OCI-LY3 (cell line): Measurements from ENCODE around the gene ASIC1.

Experiments used
- H2AFZ ChIP-seq: fragments of 200-600, 300-600 bp; shearing (Covaris generic); 2 replicates; pipeline ENCODE4 v1.6.0; 2014; ENCODE audit warnings: antibody characterized with exemption, low read depth, low read length
- H3K27ac ChIP-seq: fragments of 200-600, 300-600 bp; sonication (generic); 2 replicates; pipeline ENCODE4 v1.5.1; 2014; ENCODE audit warnings: mild to moderate bottlenecking, low read length, moderate library complexity, mixed read lengths
- H3K27me3 ChIP-seq: fragments of 200-600, 300-600 bp; sonication (generic); 2 replicates; pipeline ENCODE4 v1.6.1; 2014; ENCODE audit warnings: low read depth, low read length, mixed read lengths
- H3K36me3 ChIP-seq: fragments of 200-600, 300-600 bp; sonication (generic); replicated peaks from 2 replicates; pipeline ENCODE3; 2014; ENCODE audit warnings: low read depth, low read length, mixed read lengths
- H3K4me1 ChIP-seq: fragments of 300-600, 200-600 bp; sonication (generic); 2 replicates; pipeline ENCODE4 v1.6.1; 2014; ENCODE audit warnings: low read length, mixed read lengths
- H3K4me2 ChIP-seq: fragments of 200-600, 300-600 bp; sonication (generic); 2 replicates; pipeline ENCODE4 v1.6.1; 2014; ENCODE audit warnings: low read length, mixed read lengths
- H3K4me3 ChIP-seq: fragments of 300-600, 200-600 bp; sonication (generic); 2 replicates; pipeline ENCODE4 v1.5.1; 2014; ENCODE audit warnings: antibody characterized with exemption, mild to moderate bottlenecking, low read length, moderate library complexity
- H3K79me2 ChIP-seq: fragments of 300-600, 200-600 bp; shearing (Covaris generic); 2 replicates; pipeline ENCODE4 v1.6.1; 2014; ENCODE audit warnings: mild to moderate bottlenecking, low read length, mixed read lengths
- H3K9ac ChIP-seq: fragments of 300-600, 200-600 bp; shearing (Covaris generic); 2 replicates; pipeline ENCODE4 v1.6.0; 2014; ENCODE audit warnings: mild to moderate bottlenecking, low read length, moderate library complexity
- H3K9me3 ChIP-seq: fragments of 200-600, 300-600 bp; shearing (Covaris generic); 2 replicates; pipeline ENCODE4 v1.6.1; 2014; ENCODE audit warnings: low read length, mixed read lengths; ENCODE audit not compliant: insufficient read depth
- H4K20me1 ChIP-seq: fragments of 200-600, 300-600 bp; sonication (generic); 2 replicates; pipeline ENCODE4 v1.6.1; 2016; ENCODE audit warnings: low read length, mixed read lengths; ENCODE audit not compliant: insufficient read depth
- EZH2phosphoT487 ChIP-seq: fragments of 200-600 bp; shearing (Covaris generic); IDR thresholded peaks from 2 replicates; pipeline ENCODE4 v1.6.1; 2018; ENCODE audit warnings: antibody characterized with exemption, mixed run types, low read depth
- TF ChIP-seq, protein P1 (sequence below): fragments of 200-600, 300-600 bp; sonication (generic); IDR thresholded peaks from 2 replicates; pipeline ENCODE4 v1.5.1; 2014; ENCODE audit warnings: antibody characterized with exemption, low read length, low read depth

Gene ASIC1

DNA sequence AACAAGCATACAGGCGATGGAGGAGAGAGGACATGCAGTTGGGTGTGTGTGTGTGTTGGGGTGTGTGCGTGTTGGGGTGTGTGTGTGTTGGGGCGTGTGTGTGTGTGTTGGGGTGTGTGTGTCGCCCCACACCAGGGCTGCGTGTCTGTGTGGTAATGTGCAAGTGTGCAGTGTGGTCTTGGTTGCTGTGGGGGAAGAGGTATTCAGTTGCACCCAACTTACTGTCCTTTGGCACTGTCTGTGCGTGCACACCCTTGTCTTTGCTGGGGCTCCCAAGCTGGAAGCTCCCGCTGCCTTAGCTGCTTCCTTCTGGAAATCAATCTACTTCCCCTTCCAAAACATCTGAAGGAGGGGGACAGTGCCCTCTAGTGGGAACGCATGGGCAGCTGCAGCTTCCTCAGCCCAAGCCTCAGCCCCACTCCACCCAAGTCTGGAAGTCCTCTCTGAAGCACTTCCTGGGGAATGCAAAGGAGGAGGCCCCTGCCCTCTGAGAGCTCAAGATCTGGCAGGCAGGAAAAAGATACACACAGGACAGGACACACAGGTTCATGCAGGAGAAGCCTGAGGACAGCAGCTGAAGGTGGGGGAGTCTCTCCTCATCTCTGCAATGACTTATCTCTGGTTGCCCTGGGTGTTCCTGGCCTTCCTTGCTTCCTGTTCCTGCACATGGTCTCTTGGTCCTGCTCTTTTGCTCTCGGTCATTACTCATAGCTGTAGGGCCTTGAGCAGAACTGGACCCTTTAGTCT is 13.1 kb downstream of the ASIC1 start:
- H3K9ac ChIP-seq = no peak overlapping the region
- H3K27me3 ChIP-seq = no peaks in the 10 kb centered on the region
- no peaks in the 10 kb centered on the region for H4K20me1 ChIP-seq
- no peaks in the 10 kb centered on the region for H3K79me2 ChIP-seq
- peak overlapping the region; percentile 34; the same call in 1 of the 2 replicates for H3K4me2 ChIP-seq
- peaks cover 15% of the 10 kb centered on the region; the same call in 1 of the 2 replicates for H3K4me1 ChIP-seq
- no peak for TF ChIP-seq EZH2phosphoT487
- TF ChIP-seq, protein P1, sequence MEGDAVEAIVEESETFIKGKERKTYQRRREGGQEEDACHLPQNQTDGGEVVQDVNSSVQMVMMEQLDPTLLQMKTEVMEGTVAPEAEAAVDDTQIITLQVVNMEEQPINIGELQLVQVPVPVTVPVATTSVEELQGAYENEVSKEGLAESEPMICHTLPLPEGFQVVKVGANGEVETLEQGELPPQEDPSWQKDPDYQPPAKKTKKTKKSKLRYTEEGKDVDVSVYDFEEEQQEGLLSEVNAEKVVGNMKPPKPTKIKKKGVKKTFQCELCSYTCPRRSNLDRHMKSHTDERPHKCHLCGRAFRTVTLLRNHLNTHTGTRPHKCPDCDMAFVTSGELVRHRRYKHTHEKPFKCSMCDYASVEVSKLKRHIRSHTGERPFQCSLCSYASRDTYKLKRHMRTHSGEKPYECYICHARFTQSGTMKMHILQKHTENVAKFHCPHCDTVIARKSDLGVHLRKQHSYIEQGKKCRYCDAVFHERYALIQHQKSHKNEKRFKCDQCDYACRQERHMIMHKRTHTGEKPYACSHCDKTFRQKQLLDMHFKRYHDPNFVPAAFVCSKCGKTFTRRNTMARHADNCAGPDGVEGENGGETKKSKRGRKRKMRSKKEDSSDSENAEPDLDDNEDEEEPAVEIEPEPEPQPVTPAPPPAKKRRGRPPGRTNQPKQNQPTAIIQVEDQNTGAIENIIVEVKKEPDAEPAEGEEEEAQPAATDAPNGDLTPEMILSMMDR = peak; percentile 90
- no peak overlapping the region for H3K27ac ChIP-seq
- H3K9me3 ChIP-seq = no peaks in the 10 kb centered on the region
- no peaks in the 10 kb centered on the region for H3K36me3 ChIP-seq
- no peak overlapping the region for H3K4me3 ChIP-seq
- no peak overlapping the region for H2AFZ ChIP-seq

DNA sequence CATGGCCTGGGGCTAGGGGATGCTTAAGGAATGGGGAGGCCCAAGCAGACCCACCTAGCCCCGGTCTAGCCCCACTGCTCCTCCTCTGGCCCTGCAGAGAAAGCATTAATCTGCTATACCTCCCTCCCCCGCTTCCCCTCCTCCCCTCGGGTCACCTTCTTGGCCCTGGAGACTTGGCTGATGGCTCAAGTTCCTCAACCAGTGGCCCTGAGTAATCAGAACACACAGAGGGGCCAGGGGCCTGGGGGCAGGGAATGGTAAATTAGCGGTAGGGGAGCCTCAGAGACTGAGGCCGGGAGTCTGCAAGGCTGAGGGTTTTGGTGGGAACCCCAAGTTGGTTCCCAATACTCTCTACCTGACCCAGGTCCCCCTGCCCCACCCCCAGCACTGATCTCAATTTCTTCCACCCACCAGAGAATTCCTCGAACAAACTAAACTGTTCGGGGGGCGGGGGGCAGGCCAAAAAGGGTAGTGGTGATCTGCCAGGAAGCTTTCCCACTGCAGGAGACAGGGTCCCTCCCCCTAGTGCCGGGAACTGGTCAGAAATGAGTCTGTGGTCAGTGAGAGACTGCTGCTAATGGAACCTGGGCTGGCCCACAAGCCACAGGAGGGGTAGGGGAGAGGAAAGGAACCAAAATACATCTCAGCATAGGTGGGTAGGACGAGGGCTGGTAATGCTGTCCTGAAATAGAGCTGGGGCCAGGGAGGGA is 15.0 kb downstream of the ASIC1 start:
- no peaks in the 10 kb centered on the region for H3K79me2 ChIP-seq
- no peak overlapping the region for H2AFZ ChIP-seq
- no peak overlapping the region for H3K4me3 ChIP-seq
- no peak overlapping the region for H3K4me2 ChIP-seq
- peaks cover 14% of the 10 kb centered on the region for H3K4me1 ChIP-seq
- TF ChIP-seq, protein P1 = no peak
- no peak for TF ChIP-seq EZH2phosphoT487
- H3K27me3 ChIP-seq = no peaks in the 10 kb centered on the region
- H3K36me3 ChIP-seq = no peaks in the 10 kb centered on the region
- no peak overlapping the region for H3K27ac ChIP-seq
- no peaks in the 10 kb centered on the region for H3K9me3 ChIP-seq
- H4K20me1 ChIP-seq = no peaks in the 10 kb centered on the region
- H3K9ac ChIP-seq = no peak overlapping the region

- no peak for TF ChIP-seq EZH2phosphoT487
- TF ChIP-seq, protein P1 = no peak
- H3K4me3 ChIP-seq = no peak overlapping the region
- H3K9me3 ChIP-seq = no peaks in the 10 kb centered on the region
- no peaks in the 10 kb centered on the region for H3K36me3 ChIP-seq
- no peaks in the 10 kb centered on the region for H3K27me3 ChIP-seq
- H3K79me2 ChIP-seq = no peaks in the 10 kb centered on the region
- H4K20me1 ChIP-seq = no peaks in the 10 kb centered on the region
- H3K9ac ChIP-seq = no peak overlapping the region
- no peak overlapping the region for H3K4me2 ChIP-seq
- no peak overlapping the region for H3K27ac ChIP-seq
- peaks cover 18% of the 10 kb centered on the region for H3K4me1 ChIP-seq
- no peak overlapping the region for H2AFZ ChIP-seq
Measured at GRCh38 chr12:50073206-50073605, 15.8 kb downstream of the ASIC1 start.

DNA sequence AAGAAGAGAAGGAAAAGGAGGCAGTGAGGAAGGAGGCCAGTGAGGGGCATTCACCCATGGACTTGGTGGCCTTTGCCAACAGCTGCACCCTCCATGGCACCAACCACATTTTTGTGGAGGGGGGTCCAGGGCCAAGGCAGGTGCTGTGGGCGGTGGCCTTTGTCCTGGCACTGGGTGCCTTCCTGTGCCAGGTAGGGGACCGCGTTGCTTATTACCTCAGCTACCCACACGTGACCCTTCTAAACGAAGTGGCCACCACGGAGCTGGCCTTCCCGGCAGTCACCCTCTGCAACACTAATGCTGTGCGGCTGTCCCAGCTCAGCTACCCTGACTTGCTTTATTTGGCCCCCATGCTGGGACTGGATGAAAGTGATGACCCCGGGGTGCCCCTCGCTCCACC is 16.3 kb downstream of the ASIC1 start:
- peaks cover 18% of the 10 kb centered on the region for H3K4me1 ChIP-seq
- H3K4me3 ChIP-seq = no peak overlapping the region
- no peaks in the 10 kb centered on the region for H3K27me3 ChIP-seq
- H4K20me1 ChIP-seq = no peaks in the 10 kb centered on the region
- TF ChIP-seq, protein P1 = no peak
- no peak for TF ChIP-seq EZH2phosphoT487
- H2AFZ ChIP-seq = no peak overlapping the region
- H3K79me2 ChIP-seq = no peaks in the 10 kb centered on the region
- H3K9ac ChIP-seq = no peak overlapping the region
- H3K4me2 ChIP-seq = no peak overlapping the region
- no peaks in the 10 kb centered on the region for H3K36me3 ChIP-seq
- no peaks in the 10 kb centered on the region for H3K9me3 ChIP-seq
- no peak overlapping the region for H3K27ac ChIP-seq
